Natural killer cell (primary cell): Measurements from ENCODE around the gene PNPT1. TPM values are rescaled to one million over a fixed set of nuclear protein-coding genes. Genes with fewer than 3 reads are reported as not detected.
A peak's percentile ranks its signal among the peaks of the same experiment; 100 is the strongest.

Experiments used
- ATAC-seq, 3 donors: fragments of 150-1000 bp in 2 of 3; fragments of 200-7000 bp in 1 of 3; cut with Tn5 transposase; 1 replicate in 1 of 3; 2 replicates in 2 of 3; pipeline ENCODE4 v1.10.0; 2021; ENCODE audit warnings: mild to moderate bottlenecking in 2 of 3, moderate library complexity in 2 of 3
- DNase-seq, 2 donors: peaks; one replicate each; pipeline versions ENCODE4 v3.0.0 to v3.0.0-alpha.2; 2013 to 2021; ENCODE audit warnings: mixed read lengths in 1 of 2
- H3K27ac ChIP-seq: one replicate; pipeline ENCODE4 v1.5.1; 2013; ENCODE audit warnings: mild to moderate bottlenecking, low read length
- H3K27me3 ChIP-seq: one replicate; pipeline ENCODE4 v1.6.1; 2013; ENCODE audit warnings: low read length; ENCODE audit not compliant: control insufficient read depth, insufficient read depth
- H3K36me3 ChIP-seq: one replicate; pipeline ENCODE4 v1.6.1; 2013; ENCODE audit warnings: low read length; ENCODE audit not compliant: control insufficient read depth, insufficient read depth
- H3K4me1 ChIP-seq: one replicate; pipeline ENCODE4 v1.6.1; 2013; ENCODE audit warnings: low read length; ENCODE audit not compliant: control insufficient read depth, insufficient read depth
- H3K4me3 ChIP-seq: one replicate; pipeline ENCODE4 v1.5.1; 2013; ENCODE audit warnings: low read length
- H3K9me3 ChIP-seq: one replicate; pipeline ENCODE4 v1.6.1; 2013; ENCODE audit warnings: low read length; ENCODE audit not compliant: control insufficient read depth, insufficient read depth
- H3K27ac Mint-ChIP-seq, 2 donors: one replicate each; pipeline ENCODE4 v1.8.0; 2022; ENCODE audit warnings: mild to moderate bottlenecking in 2 of 2, mixed read lengths in 2 of 2, moderate library complexity in 1 of 2
- H3K27me3 Mint-ChIP-seq, 2 donors: one replicate each; pipeline ENCODE4 v1.8.0; 2022; ENCODE audit warnings: low read depth in 2 of 2, mixed read lengths in 2 of 2
- H3K36me3 Mint-ChIP-seq: one replicate; pipeline ENCODE4 v1.8.0; 2022; ENCODE audit warnings: mixed read lengths
- H3K4me1 Mint-ChIP-seq, 2 donors: one replicate each; pipeline ENCODE4 v1.8.0; 2022; ENCODE audit warnings: mixed read lengths in 2 of 2
- H3K4me3 Mint-ChIP-seq: one replicate; pipeline ENCODE4 v1.8.0; 2022; ENCODE audit warnings: mild to moderate bottlenecking, moderate library complexity, mixed read lengths
- H3K9me3 Mint-ChIP-seq, 2 donors: one replicate each; pipeline ENCODE4 v1.8.0; 2022; ENCODE audit warnings: mixed read lengths in 2 of 2
- WGBS: methylation state at CpG from one replicate; pipeline ENCODE4 v1.1.7; 2013; ENCODE audit warnings: missing lambda C conversion rate; ENCODE audit not compliant: insufficient coverage; 5-methylcytosine and 5-hydroxymethylcytosine counted together
- intact Hi-C: fragments of 100-400 bp; cut with micrococcal nuclease; formaldehyde crosslinking; loops from one replicate; pipeline ENCODE4 v1.14.2; 2022
- total RNA-seq, 4 donors: library from RNA; stranded (reverse); fragments of 120-200 nt in 1 of 4; gene quantifications; one replicate each; pipeline versions ENCODE4 v1.2.3 to v1.2.4, GENCODE V29; 2013 to 2022
- TF ChIP-seq, protein P1 (sequence below): fragments of 200-600 bp; IDR thresholded peaks from one replicate; pipeline ENCODE4 v1.8.0; 2022; ENCODE audit warnings: antibody characterized with exemption

PNPT1 gene
- total RNA-seq, 3 donors from 2014 or later (not counting 1 experiment from before 2014, with no cell fraction given), result 11.3 to 14.2 (median 12.5) TPM

DNA sequence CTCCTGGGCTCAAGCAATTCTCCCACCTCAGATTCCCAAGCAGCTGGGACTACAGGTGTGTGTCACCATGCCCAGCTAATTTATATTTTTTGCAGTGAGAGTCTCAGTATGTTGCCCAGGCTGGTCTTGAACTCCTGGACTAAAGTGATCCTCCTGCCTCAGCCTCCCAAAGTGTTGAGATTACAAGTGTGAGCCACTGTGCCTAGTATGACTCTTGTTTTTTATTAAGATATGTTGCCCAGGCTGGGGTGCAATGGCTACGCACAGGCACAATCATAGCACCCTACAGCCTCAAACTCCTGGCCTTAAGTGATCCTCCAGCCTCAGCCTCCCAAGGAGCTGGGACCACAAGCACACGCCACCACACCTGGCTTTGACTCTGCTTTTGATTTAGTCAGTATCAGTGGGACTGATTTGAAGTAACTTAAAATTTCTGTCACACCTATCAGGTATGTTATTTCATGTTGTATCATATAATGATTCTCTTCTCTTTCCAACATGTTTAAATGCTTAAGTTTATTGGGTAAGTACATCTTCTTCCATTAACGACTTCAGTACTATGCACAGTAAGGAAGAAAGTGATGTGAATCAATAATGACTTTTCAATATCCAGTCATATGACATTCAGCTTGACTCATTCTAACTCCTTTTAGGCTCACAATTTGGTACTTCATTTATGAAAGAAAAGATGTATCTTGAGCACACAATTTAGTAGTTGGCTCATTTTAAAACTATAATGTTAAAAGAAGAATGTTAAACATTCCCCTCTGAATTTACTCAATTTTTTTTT, 82.5 kb downstream of the PNPT1 start:
- intact Hi-C loops, result loop anchor here (10.0 kb wide), 1 partner anchor 376 kb away; the partner anchor contains the start of genes CLHC1 and RPS27A
- peaks cover 9% of the 10 kb centered on the region for H3K4me1 ChIP-seq
- DNase-seq, result no peak
- H3K27me3 ChIP-seq, result no peaks in the 10 kb centered on the region
- Mint-ChIP-seq H3K4me1 (peaks cover 46 to 52% of the 10 kb centered on the region in 2 donors), H3K36me3 (peaks cover 7% of the 10 kb centered on the region), H3K27ac (peak overlapping the region; percentile 51 to 76), H3K4me3 (no peak overlapping the region), H3K9me3 (no peaks in the 10 kb centered on the region), H3K27me3 (no peaks in the 10 kb centered on the region)
- H3K36me3 ChIP-seq, result peaks cover 36% of the 10 kb centered on the region
- H3K27ac ChIP-seq, result no peak overlapping the region
- no peak for ATAC-seq
- no peak overlapping the region for H3K4me3 ChIP-seq
- TF ChIP-seq, protein P1, sequence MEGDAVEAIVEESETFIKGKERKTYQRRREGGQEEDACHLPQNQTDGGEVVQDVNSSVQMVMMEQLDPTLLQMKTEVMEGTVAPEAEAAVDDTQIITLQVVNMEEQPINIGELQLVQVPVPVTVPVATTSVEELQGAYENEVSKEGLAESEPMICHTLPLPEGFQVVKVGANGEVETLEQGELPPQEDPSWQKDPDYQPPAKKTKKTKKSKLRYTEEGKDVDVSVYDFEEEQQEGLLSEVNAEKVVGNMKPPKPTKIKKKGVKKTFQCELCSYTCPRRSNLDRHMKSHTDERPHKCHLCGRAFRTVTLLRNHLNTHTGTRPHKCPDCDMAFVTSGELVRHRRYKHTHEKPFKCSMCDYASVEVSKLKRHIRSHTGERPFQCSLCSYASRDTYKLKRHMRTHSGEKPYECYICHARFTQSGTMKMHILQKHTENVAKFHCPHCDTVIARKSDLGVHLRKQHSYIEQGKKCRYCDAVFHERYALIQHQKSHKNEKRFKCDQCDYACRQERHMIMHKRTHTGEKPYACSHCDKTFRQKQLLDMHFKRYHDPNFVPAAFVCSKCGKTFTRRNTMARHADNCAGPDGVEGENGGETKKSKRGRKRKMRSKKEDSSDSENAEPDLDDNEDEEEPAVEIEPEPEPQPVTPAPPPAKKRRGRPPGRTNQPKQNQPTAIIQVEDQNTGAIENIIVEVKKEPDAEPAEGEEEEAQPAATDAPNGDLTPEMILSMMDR, result no peak
- WGBS, result 100% methylated on average over 1 of the region's 3 CpGs
- no peaks in the 10 kb centered on the region for H3K9me3 ChIP-seq

DNA sequence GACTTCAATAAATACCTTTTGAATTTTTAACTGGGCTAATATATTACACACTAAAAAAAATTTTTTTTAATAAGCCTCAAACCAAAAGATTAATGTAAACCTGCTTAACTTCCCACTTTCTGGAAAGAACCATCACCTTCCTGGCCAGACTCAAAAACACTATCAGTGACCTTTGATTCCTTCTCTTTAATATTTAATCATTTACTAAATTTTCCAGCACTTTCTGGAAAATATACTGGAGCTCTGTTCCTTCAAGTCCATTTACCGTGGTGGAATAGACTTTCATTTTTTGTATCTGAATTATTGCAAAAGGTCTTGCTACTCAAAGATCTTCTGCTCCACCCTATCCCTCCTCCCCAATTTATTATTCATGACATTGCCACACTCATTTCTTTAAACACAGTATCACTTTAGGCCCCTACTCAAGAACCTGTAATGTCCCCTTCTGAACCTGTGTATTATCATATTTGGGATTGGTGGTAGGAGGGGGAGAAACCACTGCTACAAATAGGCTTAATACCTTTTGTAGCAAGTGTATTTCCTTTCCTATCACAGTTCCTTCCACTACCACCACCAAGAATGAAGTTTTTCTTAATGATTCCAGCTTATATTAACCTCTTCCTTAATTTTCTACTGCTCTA, 83.6 kb downstream of the PNPT1 start:
- no peak overlapping the region for H3K4me3 Mint-ChIP-seq
- H3K9me3 Mint-ChIP-seq, result no peaks in the 10 kb centered on the region
- H3K4me1 Mint-ChIP-seq, result peaks cover 39 to 52% of the 10 kb centered on the region in 2 donors
- no peaks in the 10 kb centered on the region for H3K27me3 ChIP-seq
- H3K27ac ChIP-seq, result no peak overlapping the region
- H3K36me3 ChIP-seq, result peaks cover 35% of the 10 kb centered on the region
- H3K27ac Mint-ChIP-seq, result peak overlapping the region; percentile 51 to 76
- H3K4me3 ChIP-seq, result no peak overlapping the region
- DNase-seq (no peak), ATAC-seq (peak in 1 of 3 donors; percentile 11)
- H3K9me3 ChIP-seq, result no peaks in the 10 kb centered on the region
- TF ChIP-seq, protein P1, result no peak
- peaks cover 7% of the 10 kb centered on the region for H3K36me3 Mint-ChIP-seq
- H3K27me3 Mint-ChIP-seq, result no peaks in the 10 kb centered on the region
- intact Hi-C loops, result loop anchor here (10.0 kb wide), 1 partner anchor 375 kb away; the partner anchor contains the start of genes CLHC1 and RPS27A
- peaks cover 3% of the 10 kb centered on the region for H3K4me1 ChIP-seq
- WGBS, result 100% methylated on average over 1 of the region's 1 CpG

DNA sequence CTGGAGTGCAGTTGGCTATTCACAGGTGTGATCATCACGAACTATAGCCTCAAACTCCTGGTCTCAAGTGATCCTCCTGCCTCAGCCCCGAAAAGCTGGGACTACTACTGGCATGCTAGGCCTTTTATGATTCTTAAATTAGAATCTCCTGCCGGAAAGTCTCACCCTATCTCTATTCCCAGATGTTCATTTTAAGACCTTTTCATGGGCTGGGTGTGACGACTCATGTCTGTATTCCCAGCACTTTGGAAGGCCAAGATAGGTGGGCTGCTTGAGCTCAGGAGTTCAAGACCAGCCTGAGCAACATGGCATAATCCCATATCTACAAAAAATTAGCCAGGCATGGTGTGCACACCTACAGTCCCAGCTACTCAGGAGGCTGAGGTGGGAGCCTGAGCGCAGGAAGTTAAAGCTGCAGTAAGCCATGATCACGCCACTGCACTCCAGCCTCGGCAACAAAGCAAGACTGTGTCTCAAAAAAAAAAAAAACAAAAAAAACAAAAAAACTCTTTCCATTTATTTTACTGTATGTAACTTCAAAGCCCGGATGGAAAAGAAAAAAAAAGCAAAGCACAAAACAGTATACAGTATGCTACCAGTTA, 84.3 kb downstream of the PNPT1 start:
- no peaks in the 10 kb centered on the region for H3K27me3 Mint-ChIP-seq
- H3K36me3 ChIP-seq, result peaks cover 28% of the 10 kb centered on the region
- H3K27ac ChIP-seq, result no peak overlapping the region
- no peaks in the 10 kb centered on the region for H3K27me3 ChIP-seq
- H3K9me3 Mint-ChIP-seq, result no peaks in the 10 kb centered on the region
- no peak for ATAC-seq
- peaks cover 3% of the 10 kb centered on the region for H3K4me1 ChIP-seq
- H3K9me3 ChIP-seq, result no peaks in the 10 kb centered on the region
- peaks cover 44 to 54% of the 10 kb centered on the region in 2 donors for H3K4me1 Mint-ChIP-seq
- 98% methylated on average over 7 of the region's 8 CpGs for WGBS
- peaks cover 5% of the 10 kb centered on the region for H3K36me3 Mint-ChIP-seq
- peak overlapping the region; percentile 27 to 76 for H3K27ac Mint-ChIP-seq
- H3K4me3 ChIP-seq, result no peak overlapping the region
- intact Hi-C loops, result no loop called here
- no peak overlapping the region for H3K4me3 Mint-ChIP-seq
- no peak for DNase-seq
- TF ChIP-seq, protein P1, result no peak
